ENCODE measurements around the gene SLC12A8. TPM values are rescaled to one million over a fixed set of nuclear protein-coding genes. Genes with fewer than 3 reads are reported as not detected.

SLC12A8 gene
- total and polyA plus RNA-seq, 2 donors (not counting 1 experiment from before 2014, with no cell fraction given) = 0.57 to 1.1 TPM

GRCh38 chr3:125073390-125073905 is 139.1 kb downstream of the SLC12A8 start:
- Histone ChIP-seq H3K4me3 (ENCODE audit: control extremely low read depth in 1 of 5, extremely low read depth in 1 of 5, insufficient read depth in 1 of 5, low read depth in 2 of 5, low read length in 4 of 5) (no peak overlapping the region), H3K4me1 (ENCODE audit: control insufficient read depth in 2 of 2, insufficient read depth in 2 of 2, low read length in 2 of 2) (peaks cover 19 to 23% of the 10 kb centered on the region in 2 donors), H3K79me2 (ENCODE audit: control insufficient read depth, insufficient read depth, low read length) (no peaks in the 10 kb centered on the region), H3K36me3 (replicated peaks in 1 of 2; ENCODE audit: control extremely low read depth in 1 of 2, control insufficient read depth in 1 of 2, extremely low read depth in 1 of 2, insufficient read depth in 2 of 2, low read length in 1 of 2) (no peaks in the 10 kb centered on the region), H4K20me1 (ENCODE audit: control insufficient read depth, insufficient read depth, low read length, poor library complexity, severe bottlenecking) (no peaks in the 10 kb centered on the region), H3K9ac (ENCODE audit: low read length) (no peak overlapping the region), H3K4me2 (replicated peaks; ENCODE audit: low read depth, low read length, poor library complexity, severe bottlenecking) (no peak overlapping the region), H2AFZ (ENCODE audit: insufficient read depth, low read depth, low read length, poor library complexity, severe bottlenecking) (no peak overlapping the region), H3K27me3 (replicated peaks in 1 of 4; ENCODE audit: control extremely low read depth in 1 of 4, control insufficient read depth in 3 of 4, insufficient read depth in 4 of 4, low read length in 3 of 4) (no peaks in the 10 kb centered on the region), H3K9me3 (ENCODE audit: control extremely low read depth in 1 of 3, control insufficient read depth in 2 of 3, insufficient read depth in 1 of 3, low read length in 2 of 3) (no peaks in the 10 kb centered on the region), H3K27ac (ENCODE audit: low read length in 2 of 2) (no peak overlapping the region)
- Mint-ChIP-seq H3K9me3 (ENCODE audit: insufficient read depth) (no peaks in the 10 kb centered on the region), H3K27ac (no peak overlapping the region), H3K27me3 (no peaks in the 10 kb centered on the region), H3K4me3 (no peak overlapping the region), H3K4me1 (peaks cover 25% of the 10 kb centered on the region)
- intact Hi-C loops (cut with micrococcal nuclease) = no loop called here
- ATAC-seq (ENCODE audit: low read depth) (no peak), DNase-seq (no peak)
- ChIA-PET POLR2A (no interaction called here), CTCF (no interaction called here)
- TF ChIP-seq EZH2 (IDR thresholded peaks at IDR 0.05; ENCODE audit: borderline replicate concordance, insufficient read depth, low read depth, low read length, poor library complexity, severe bottlenecking) (no peak), CTCF (IDR thresholded peaks at IDR 0.05) (no peak)
- 98% methylated on average over 4 of the region's 7 CpGs for WGBS (ENCODE audit: insufficient coverage)

- H3K79me2 ChIP-seq (ENCODE audit: control insufficient read depth, insufficient read depth, low read length) = no peaks in the 10 kb centered on the region
- DNase-seq (no peak), ATAC-seq (ENCODE audit: low read depth) (no peak)
- no peaks in the 10 kb centered on the region for H3K27me3 Mint-ChIP-seq
- H3K27me3 ChIP-seq (replicated peaks in 1 of 4; ENCODE audit: control extremely low read depth in 1 of 4, control insufficient read depth in 3 of 4, insufficient read depth in 4 of 4, low read length in 3 of 4) = no peaks in the 10 kb centered on the region
- H3K27ac ChIP-seq (ENCODE audit: low read length in 2 of 2) = no peak overlapping the region
- no peaks in the 10 kb centered on the region for H3K9me3 ChIP-seq (ENCODE audit: control extremely low read depth in 1 of 3, control insufficient read depth in 2 of 3, insufficient read depth in 1 of 3, low read length in 2 of 3)
- H3K4me2 ChIP-seq (replicated peaks; ENCODE audit: low read depth, low read length, poor library complexity, severe bottlenecking) = no peak overlapping the region
- intact Hi-C loops (cut with micrococcal nuclease) = no loop called here
- H3K9ac ChIP-seq (ENCODE audit: low read length) = no peak overlapping the region
- H3K27ac Mint-ChIP-seq = no peak overlapping the region
- no peaks in the 10 kb centered on the region for H3K36me3 ChIP-seq (replicated peaks in 1 of 2; ENCODE audit: control extremely low read depth in 1 of 2, control insufficient read depth in 1 of 2, extremely low read depth in 1 of 2, insufficient read depth in 2 of 2, low read length in 1 of 2)
- no peaks in the 10 kb centered on the region for H3K9me3 Mint-ChIP-seq (ENCODE audit: insufficient read depth)
- ChIA-PET CTCF (interaction anchor here (0.6 to 1.1 kb wide), 2 partner anchors 9 to 15 kb away, joined by 4 read pairs; no protein-coding TSS in a partner anchor), POLR2A (no interaction called here)
- WGBS (ENCODE audit: insufficient coverage) = 54% methylated on average over 3 of the region's 4 CpGs
- peaks cover 20% of the 10 kb centered on the region for H3K4me1 Mint-ChIP-seq
- H2AFZ ChIP-seq (ENCODE audit: insufficient read depth, low read depth, low read length, poor library complexity, severe bottlenecking) = no peak overlapping the region
- H3K4me3 ChIP-seq (ENCODE audit: control extremely low read depth in 1 of 5, extremely low read depth in 1 of 5, insufficient read depth in 1 of 5, low read depth in 2 of 5, low read length in 4 of 5) = no peak overlapping the region
- H4K20me1 ChIP-seq (ENCODE audit: control insufficient read depth, insufficient read depth, low read length, poor library complexity, severe bottlenecking) = no peaks in the 10 kb centered on the region
- H3K4me3 Mint-ChIP-seq = no peak overlapping the region
- peaks cover 14 to 17% of the 10 kb centered on the region in 2 donors for H3K4me1 ChIP-seq (ENCODE audit: control insufficient read depth in 2 of 2, insufficient read depth in 2 of 2, low read length in 2 of 2)
- TF ChIP-seq EZH2 (IDR thresholded peaks at IDR 0.05; ENCODE audit: borderline replicate concordance, insufficient read depth, low read depth, low read length, poor library complexity, severe bottlenecking) (no peak), CTCF (IDR thresholded peaks at IDR 0.05) (no peak)
These were observed 139.7 kb downstream of the SLC12A8 start for GRCh38 chr3:125072749-125073389.

Measured in B cell (primary cell).